Stimulated activated CD8-positive, alpha-beta memory T cell treated with anti-CD3 and anti-CD28 coated beads, Interleukin-12 subunit alpha, Interleukin-12 subunit beta, amount 100 ng/mL, for 1 hour (primary cell): ENCODE data around the gene BLOC1S6.

Experiments used
- DNase-seq: peaks from one replicate; pipeline ENCODE4 v3.0.0-alpha.2; 2020; ENCODE audit warnings: low read depth

The BLOC1S6 gene

DNA sequence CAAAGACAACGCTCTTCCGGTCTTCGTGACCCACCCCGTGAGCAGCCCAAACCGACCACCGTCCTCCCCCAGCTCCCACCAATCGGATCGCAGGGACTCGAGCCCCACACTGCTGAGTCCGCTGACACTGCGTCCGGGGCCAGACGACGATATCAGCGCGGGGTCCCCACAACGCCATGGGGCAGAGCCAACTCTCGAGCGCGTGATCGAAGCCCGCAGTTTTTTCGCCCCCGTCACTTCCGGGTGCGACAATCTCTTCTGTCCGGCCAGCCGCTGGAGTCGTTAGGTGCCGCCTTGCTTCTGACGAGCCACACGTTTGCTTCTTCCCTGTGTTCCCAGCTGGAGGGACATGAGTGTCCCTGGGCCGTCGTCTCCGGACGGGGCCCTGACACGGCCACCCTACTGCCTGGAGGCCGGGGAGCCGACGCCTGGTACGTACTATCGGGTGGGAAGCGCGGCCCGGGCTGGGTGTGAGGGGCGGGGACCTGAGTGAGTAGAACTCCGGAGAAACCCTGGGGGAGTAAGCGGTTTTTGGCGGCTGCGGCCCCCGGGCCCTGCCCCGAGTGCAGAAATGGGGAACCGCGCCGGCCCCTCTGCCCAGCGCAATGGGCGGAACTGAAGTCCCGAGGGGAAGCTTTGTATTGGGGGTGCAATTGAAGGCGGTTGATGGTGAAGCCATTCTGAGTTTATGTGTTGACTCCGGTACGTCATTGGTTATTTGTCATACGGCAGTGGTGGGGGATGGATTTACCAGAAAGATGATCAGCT, at the start of gene BLOC1S6:
Gene BLOC1S6 (plus strand): TSS at position 285 of the 768 bp plus-strand sequence. CDS start 65 bp downstream, at position 350.
- DNase-seq = peak; percentile 82

GRCh38 chr15:45539680-45540079, 47.5 kb upstream of the BLOC1S6 start:
- DNase-seq = no peak

DNA sequence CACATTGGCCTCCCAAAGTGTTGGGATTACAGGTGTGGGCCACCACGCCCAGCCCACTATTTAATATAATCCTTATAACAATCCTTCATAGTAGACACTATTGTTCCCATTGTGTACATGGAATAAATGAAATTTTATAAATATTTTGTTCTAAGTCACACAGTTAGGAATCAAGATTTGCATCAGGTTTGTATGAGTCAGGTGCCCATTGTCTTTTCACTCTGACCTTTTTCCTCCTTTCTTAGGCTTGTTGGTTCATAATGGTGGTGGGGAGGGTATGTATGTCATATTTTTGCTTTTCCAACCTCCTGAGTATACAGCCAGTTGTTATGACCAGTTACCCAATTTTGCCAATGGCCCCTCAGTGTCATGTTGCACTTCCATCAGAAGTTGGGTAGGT, 46.6 kb upstream of the BLOC1S6 start:
- no peak for DNase-seq

GRCh38 chr15:45543051-45543450, 44.1 kb upstream of the BLOC1S6 start:
- no peak for DNase-seq

GRCh38 chr15:45544266-45545023, 42.7 kb upstream of the BLOC1S6 start:
- no peak for DNase-seq

DNA sequence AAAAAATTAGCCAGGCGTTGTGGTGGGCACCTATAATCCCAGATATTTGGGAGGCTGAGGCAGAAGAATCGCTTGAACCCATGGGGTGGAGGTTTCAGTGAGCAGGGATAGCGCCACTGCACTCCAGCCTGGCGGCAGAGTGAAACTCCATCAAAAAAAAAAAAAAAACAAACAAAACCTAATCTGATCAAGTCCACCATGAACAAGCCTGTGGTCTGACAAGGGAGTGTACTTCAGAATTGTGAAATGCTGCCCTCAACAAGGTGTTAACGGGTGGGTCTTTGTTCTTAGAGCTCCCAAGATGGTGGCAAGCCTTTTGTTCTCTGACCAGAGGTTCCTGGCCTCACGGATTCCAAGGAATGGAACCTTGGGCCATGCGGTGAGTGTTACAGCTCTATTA, 40.4 kb upstream of the BLOC1S6 start:
- DNase-seq = no peak

- DNase-seq = no peak
Measured at GRCh38 chr15:45548753-45549520, 38.2 kb upstream of the BLOC1S6 start.

GRCh38 chr15:45549541-45550220, 37.5 kb upstream of the BLOC1S6 start:
- DNase-seq = no peak

DNA sequence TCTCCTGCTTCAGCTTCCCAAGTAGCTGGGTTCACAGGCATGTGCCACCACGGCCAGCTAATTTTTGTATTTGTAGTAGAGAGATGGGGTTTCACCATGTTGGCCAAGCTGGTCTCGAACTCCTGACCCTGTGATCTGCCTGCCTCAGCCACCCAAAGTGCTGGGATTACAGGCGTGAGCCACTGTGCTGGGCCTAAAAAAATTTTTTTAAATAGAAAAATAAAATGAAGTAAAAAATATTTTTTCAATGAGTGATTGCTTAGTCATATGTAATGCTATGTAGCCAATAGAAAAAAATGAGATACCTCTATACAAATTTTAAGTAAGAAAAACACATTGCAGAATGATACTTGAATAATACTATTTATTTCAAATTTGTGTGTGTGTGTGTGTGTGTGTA, 36.7 kb upstream of the BLOC1S6 start:
- no peak for DNase-seq

- no peak for DNase-seq
Measured at GRCh38 chr15:45551676-45552075, 35.5 kb upstream of the BLOC1S6 start.

GRCh38 chr15:45555934-45556608, 31.1 kb upstream of the BLOC1S6 start:
- DNase-seq = no peak

- DNase-seq = no peak
Measured at GRCh38 chr15:45572617-45573016, 14.6 kb upstream of the BLOC1S6 start.

GRCh38 chr15:45573961-45574629, 13.1 kb upstream of the BLOC1S6 start:
- DNase-seq = no peak

GRCh38 chr15:45581919-45582318, 5.3 kb upstream of the BLOC1S6 start:
- DNase-seq = no peak

- DNase-seq = no peak
Measured at GRCh38 chr15:45583731-45584639, 3.2 kb upstream of the BLOC1S6 start.

- no peak for DNase-seq
Measured at GRCh38 chr15:45585069-45585791, 1.9 kb upstream of the BLOC1S6 start.

DNA sequence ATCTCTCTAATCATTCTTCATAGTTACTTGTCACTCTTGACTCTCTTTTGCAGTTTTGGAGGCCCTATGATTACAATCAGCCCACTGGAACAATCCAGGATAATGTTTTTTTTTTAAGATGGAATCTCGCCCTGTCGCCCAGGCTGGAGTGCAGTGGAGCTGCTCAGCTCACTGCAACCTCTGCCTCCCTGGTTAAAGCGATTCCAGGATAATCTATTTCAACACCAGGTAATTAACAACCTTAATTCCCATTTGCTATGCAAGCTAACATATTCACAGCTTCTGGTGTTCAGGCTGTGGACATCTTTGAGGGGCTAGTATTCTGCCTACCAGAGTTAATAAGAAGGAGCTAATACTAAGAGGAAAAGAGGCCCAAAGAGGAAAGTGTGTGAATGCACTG, 1.1 kb upstream of the BLOC1S6 start:
- no peak for DNase-seq

DNA sequence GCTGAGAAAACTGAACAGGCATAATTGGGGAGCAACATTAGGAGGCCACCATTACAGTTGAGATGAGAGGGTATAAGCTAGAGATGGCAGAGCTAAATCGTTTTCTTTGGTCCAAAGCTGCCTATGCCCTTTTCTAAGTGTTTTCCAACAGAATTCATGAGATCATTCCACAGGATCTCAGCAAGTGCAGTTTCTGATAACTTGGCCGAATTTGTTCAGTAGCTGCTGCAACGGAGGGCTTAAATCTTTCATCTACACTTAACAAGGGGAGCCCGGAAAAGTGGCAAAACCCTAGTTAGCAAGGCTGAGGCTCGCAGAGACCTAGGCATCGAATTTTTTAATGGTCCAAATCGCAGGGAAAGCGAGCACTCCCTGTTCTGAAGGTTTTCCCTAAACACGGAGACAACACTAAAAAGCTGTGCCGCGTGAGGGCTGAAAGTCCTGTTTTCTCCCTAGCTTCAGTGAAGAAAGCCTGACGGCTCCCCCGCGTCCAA, 531 bp upstream of the BLOC1S6 start:
- no peak for DNase-seq

DNA sequence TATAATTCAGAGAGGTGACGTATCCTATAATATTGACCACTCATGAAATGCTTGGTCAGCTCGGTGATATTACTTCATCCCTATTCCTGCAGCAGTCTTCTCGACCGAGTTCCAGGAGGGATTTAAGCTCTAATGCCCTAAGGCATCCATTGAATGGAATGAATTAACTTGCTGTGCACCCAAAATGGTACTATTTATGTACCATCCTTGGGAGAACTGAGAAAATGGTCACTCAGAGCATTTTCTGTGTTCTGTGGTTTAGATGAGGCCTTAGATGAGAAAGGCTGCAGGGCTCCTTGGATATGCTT, 638 bp downstream of the BLOC1S6 start:
- DNase-seq = no peak
